GM21576 (cell line): ENCODE measurements around the gene PRTN3.

Source experiments
- ATAC-seq: cut with Tn5 transposase; IDR thresholded peaks from one replicate; pipeline ENCODE4 v1.9.1; 2021; ENCODE audit warnings: mild to moderate bottlenecking, moderate library complexity; ENCODE audit not compliant: unreplicated experiment

Gene PRTN3

GRCh38 chr19:896434-896833, 55.6 kb downstream of the PRTN3 start:
- no peak for ATAC-seq

DNA sequence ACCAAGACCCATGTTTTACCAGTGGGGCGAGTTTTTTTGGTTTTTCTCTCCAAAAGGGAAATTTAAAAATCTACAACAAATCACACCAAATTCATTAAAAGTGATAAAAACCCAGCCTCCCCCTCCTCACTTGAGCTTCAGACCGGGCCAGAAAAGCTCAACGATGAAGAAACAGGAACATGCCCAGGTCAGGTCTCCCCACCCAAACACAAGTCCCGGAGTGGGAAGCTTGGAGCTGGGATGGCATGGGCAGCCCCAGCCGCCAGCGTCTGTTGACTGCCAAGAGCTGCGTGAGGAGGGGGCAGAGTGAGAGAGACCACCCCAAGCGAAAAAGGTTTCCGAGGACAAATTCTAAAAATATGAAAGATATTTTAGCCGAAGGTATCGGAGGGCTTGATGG, 56.2 kb downstream of the PRTN3 start:
- no peak for ATAC-seq

- no peak for ATAC-seq
These were observed 56.7 kb downstream of the PRTN3 start for GRCh38 chr19:897442-898039.
